Natural killer cell (primary cell): ENCODE data around the gene GRB7. TPM values are rescaled to one million over a fixed set of nuclear protein-coding genes. Genes with fewer than 3 reads are reported as not detected.

Experiments used
- ATAC-seq, 3 donors: fragments of 150-1000 bp in 2 of 3; fragments of 200-7000 bp in 1 of 3; cut with Tn5 transposase; 1 replicate in 1 of 3; 2 replicates in 2 of 3; pipeline ENCODE4 v1.10.0; 2021; ENCODE audit warnings: mild to moderate bottlenecking in 2 of 3, moderate library complexity in 2 of 3
- DNase-seq, 2 donors: peaks; one replicate each; pipeline versions ENCODE4 v3.0.0 to v3.0.0-alpha.2; 2013 to 2021; ENCODE audit warnings: mixed read lengths in 1 of 2
- H3K27ac ChIP-seq: one replicate; pipeline ENCODE4 v1.5.1; 2013; ENCODE audit warnings: mild to moderate bottlenecking, low read length
- H3K27me3 ChIP-seq: one replicate; pipeline ENCODE4 v1.6.1; 2013; ENCODE audit warnings: low read length; ENCODE audit not compliant: control insufficient read depth, insufficient read depth
- H3K36me3 ChIP-seq: one replicate; pipeline ENCODE4 v1.6.1; 2013; ENCODE audit warnings: low read length; ENCODE audit not compliant: control insufficient read depth, insufficient read depth
- H3K4me1 ChIP-seq: one replicate; pipeline ENCODE4 v1.6.1; 2013; ENCODE audit warnings: low read length; ENCODE audit not compliant: control insufficient read depth, insufficient read depth
- H3K4me3 ChIP-seq: one replicate; pipeline ENCODE4 v1.5.1; 2013; ENCODE audit warnings: low read length
- H3K9me3 ChIP-seq: one replicate; pipeline ENCODE4 v1.6.1; 2013; ENCODE audit warnings: low read length; ENCODE audit not compliant: control insufficient read depth, insufficient read depth
- H3K27ac Mint-ChIP-seq, 2 donors: one replicate each; pipeline ENCODE4 v1.8.0; 2022; ENCODE audit warnings: mild to moderate bottlenecking in 2 of 2, mixed read lengths in 2 of 2, moderate library complexity in 1 of 2
- H3K27me3 Mint-ChIP-seq, 2 donors: one replicate each; pipeline ENCODE4 v1.8.0; 2022; ENCODE audit warnings: low read depth in 2 of 2, mixed read lengths in 2 of 2
- H3K36me3 Mint-ChIP-seq: one replicate; pipeline ENCODE4 v1.8.0; 2022; ENCODE audit warnings: mixed read lengths
- H3K4me1 Mint-ChIP-seq, 2 donors: one replicate each; pipeline ENCODE4 v1.8.0; 2022; ENCODE audit warnings: mixed read lengths in 2 of 2
- H3K4me3 Mint-ChIP-seq: one replicate; pipeline ENCODE4 v1.8.0; 2022; ENCODE audit warnings: mild to moderate bottlenecking, moderate library complexity, mixed read lengths
- H3K9me3 Mint-ChIP-seq, 2 donors: one replicate each; pipeline ENCODE4 v1.8.0; 2022; ENCODE audit warnings: mixed read lengths in 2 of 2
- CTCF ChIP-seq: fragments of 200-600 bp; IDR thresholded peaks from one replicate; pipeline ENCODE4 v1.8.0; 2022; ENCODE audit warnings: antibody characterized with exemption
- WGBS: methylation state at CpG from one replicate; pipeline ENCODE4 v1.1.7; 2013; ENCODE audit warnings: missing lambda C conversion rate; ENCODE audit not compliant: insufficient coverage; 5-methylcytosine and 5-hydroxymethylcytosine counted together
- intact Hi-C: fragments of 100-400 bp; cut with micrococcal nuclease; formaldehyde crosslinking; loops from one replicate; pipeline ENCODE4 v1.14.2; 2022
- total RNA-seq, 4 donors: library from RNA; stranded (reverse); fragments of 120-200 nt in 1 of 4; gene quantifications; one replicate each; pipeline versions ENCODE4 v1.2.3 to v1.2.4, GENCODE V29; 2013 to 2022

The GRB7 gene
- total RNA-seq, 3 donors from 2014 or later (not counting 1 experiment from before 2014, with no cell fraction given), result 0.27 TPM; not detected in 2

- H3K4me3 Mint-ChIP-seq, result no peak overlapping the region
- 87% methylated on average over 8 of the region's 8 CpGs for WGBS
Measured at GRCh38 chr17:39787743-39788484, 50.2 kb downstream of the GRB7 start.

GRCh38 chr17:39791111-39791992 is 53.6 kb downstream of the GRB7 start:
- peaks cover 23% of the 10 kb centered on the region for H3K36me3 Mint-ChIP-seq

More at GRCh38 chr17:39787743-39788484, 50.2 kb downstream of the GRB7 start:
- no peaks in the 10 kb centered on the region for H3K27me3 ChIP-seq
- no peaks in the 10 kb centered on the region for H3K27me3 Mint-ChIP-seq
- H3K27ac Mint-ChIP-seq, result peak overlapping the region; percentile 57 to 86
- H3K4me1 Mint-ChIP-seq, result peaks cover 48 to 50% of the 10 kb centered on the region in 2 donors
- H3K36me3 Mint-ChIP-seq, result peaks cover 23% of the 10 kb centered on the region
- no peak overlapping the region for H3K4me3 ChIP-seq
- H3K9me3 ChIP-seq, result no peaks in the 10 kb centered on the region
- intact Hi-C loops, result no loop called here
- H3K27ac ChIP-seq, result no peak overlapping the region
- no peak for TF ChIP-seq CTCF
- H3K36me3 ChIP-seq, result peaks cover 54% of the 10 kb centered on the region
- peaks cover 5% of the 10 kb centered on the region for H3K4me1 ChIP-seq
- no peak for DNase-seq
- no peak for ATAC-seq
- H3K9me3 Mint-ChIP-seq, result no peaks in the 10 kb centered on the region

GRCh38 chr17:39792526-39793221 is 54.9 kb downstream of the GRB7 start:
- H3K27ac ChIP-seq, result peak overlapping the region; percentile 43
- peaks cover 37% of the 10 kb centered on the region for H3K36me3 ChIP-seq
- no peaks in the 10 kb centered on the region for H3K9me3 Mint-ChIP-seq
- peaks cover 14% of the 10 kb centered on the region for H3K36me3 Mint-ChIP-seq
- intact Hi-C loops, result no loop called here
- no peaks in the 10 kb centered on the region for H3K9me3 ChIP-seq
- no peak overlapping the region for H3K4me3 ChIP-seq
- TF ChIP-seq CTCF, result no peak
- DNase-seq, result peak in 1 of 2 donors; percentile 41
- H3K4me3 Mint-ChIP-seq, result peak overlapping the region; percentile 54
- WGBS, result 73% methylated on average over 9 of the region's 10 CpGs
- peaks cover 42 to 58% of the 10 kb centered on the region in 2 donors for H3K4me1 Mint-ChIP-seq
- H3K27ac Mint-ChIP-seq, result peak overlapping the region; percentile 64 to 69
- ATAC-seq, result no peak
- H3K27me3 ChIP-seq, result no peaks in the 10 kb centered on the region
- H3K27me3 Mint-ChIP-seq, result no peaks in the 10 kb centered on the region
- H3K4me1 ChIP-seq, result peaks cover 10% of the 10 kb centered on the region

More at GRCh38 chr17:39791111-39791992, 53.6 kb downstream of the GRB7 start:
- DNase-seq (peak in 1 of 2 donors; percentile 73), ATAC-seq (no peak)
- Mint-ChIP-seq H3K27me3 (no peaks in the 10 kb centered on the region), H3K4me3 (no peak overlapping the region), H3K27ac (peak overlapping the region in 1 of 2 donors; percentile 69), H3K4me1 (peaks cover 46 to 56% of the 10 kb centered on the region in 2 donors), H3K9me3 (no peaks in the 10 kb centered on the region)
- intact Hi-C loops, result no loop called here
- H3K27ac ChIP-seq, result no peak overlapping the region
- no peak overlapping the region for H3K4me3 ChIP-seq
- TF ChIP-seq CTCF, result no peak
- peaks cover 10% of the 10 kb centered on the region for H3K4me1 ChIP-seq
- no peaks in the 10 kb centered on the region for H3K27me3 ChIP-seq
- whole genome bisulfite sequencing, result 63% methylated on average over 6 of the region's 6 CpGs
- no peaks in the 10 kb centered on the region for H3K9me3 ChIP-seq
- peaks cover 46% of the 10 kb centered on the region for H3K36me3 ChIP-seq
